Caco-2 (cell line): Measurements from ENCODE around the gene SPAST. TPM values are rescaled to one million over a fixed set of nuclear protein-coding genes. Genes with fewer than 3 reads are reported as not detected.
"Not testable (repeated sequence)": the region's sequence is repeated elsewhere in the genome, so short reads cannot be mapped to it uniquely, and the experiment has no call there.

ENCODE experiments used
- BruUV-seq: library from RNA; stranded (reverse); fragments of 400-500 nt; replicated peaks from 2 replicates; lab custom pipeline; 2021; lab: Mats Ljungman, UMichigan
- CTCF ChIA-PET: fragments of 300-600 bp; sonication (Branson Sonifier 250); formaldehyde crosslinking; loops from one replicate; lab custom pipeline; 2022; ENCODE audit warnings: antibody characterized with exemption; lab: Charles Lee
- POLR2A ChIA-PET: fragments of 300-600 bp; sonication (Branson Sonifier 250); formaldehyde crosslinking; loops from one replicate; lab custom pipeline; 2022; ENCODE audit warnings: antibody characterized with exemption; lab: Charles Lee
- DNase-seq, 2 experiments: peaks; one replicate each; pipeline versions ENCODE4 v3.0.0 to v3.0.0-alpha.2; 2020 to 2022
- H3K27me3 ChIP-seq: replicated peaks from 2 replicates; pipeline ENCODE4 v1.6.0; 2011; ENCODE audit warnings: low read length; ENCODE audit not compliant: control insufficient read depth, insufficient read depth
- H3K36me3 ChIP-seq: 2 replicates; pipeline ENCODE4 v1.5.1; 2011; ENCODE audit warnings: low read length; ENCODE audit not compliant: control insufficient read depth, insufficient read depth
- H3K4me1 ChIP-seq: fragments of 250-450 bp; sonication (Bioruptor Pico); 2 replicates; pipeline ENCODE4 v1.5.1; 2020; ENCODE audit warnings: mild to moderate bottlenecking
- H3K4me3 ChIP-seq: 2 replicates; pipeline ENCODE4 v1.5.1; 2011; ENCODE audit warnings: low read depth, mild to moderate bottlenecking, control low read depth, low read length
- H3K9me3 ChIP-seq: fragments of 250-450 bp; sonication (Bioruptor Pico); 2 replicates; pipeline ENCODE4 v1.5.1; 2020; ENCODE audit warnings: mild to moderate bottlenecking, moderate library complexity
- H3K27ac Mint-ChIP-seq: one replicate; pipeline ENCODE4 v1.8.0; 2022; ENCODE audit warnings: mixed read lengths; ENCODE audit not compliant: unreplicated experiment
- H3K27me3 Mint-ChIP-seq: one replicate; pipeline ENCODE4 v1.8.0; 2022; ENCODE audit warnings: mixed read lengths; ENCODE audit not compliant: insufficient read depth, unreplicated experiment
- H3K36me3 Mint-ChIP-seq: one replicate; pipeline ENCODE4 v1.8.0; 2022; ENCODE audit warnings: mild to moderate bottlenecking, mixed read lengths; ENCODE audit not compliant: insufficient read depth, unreplicated experiment
- H3K4me1 Mint-ChIP-seq: one replicate; pipeline ENCODE4 v1.8.0; 2022; ENCODE audit warnings: low read depth, mixed read lengths; ENCODE audit not compliant: unreplicated experiment
- H3K4me3 Mint-ChIP-seq: one replicate; pipeline ENCODE4 v1.8.0; 2022; ENCODE audit warnings: mild to moderate bottlenecking, moderate library complexity, mixed read lengths; ENCODE audit not compliant: unreplicated experiment
- H3K9me3 Mint-ChIP-seq: one replicate; pipeline ENCODE4 v1.8.0; 2022; ENCODE audit warnings: mixed read lengths; ENCODE audit not compliant: unreplicated experiment
- CTCF ChIP-seq, 2 experiments: fragments of 200-600 bp in 1 of 2; IDR thresholded peaks; 1 replicate in 1 of 2; 2 replicates in 1 of 2; pipeline versions ENCODE4 v1.5.1 to v1.8.0; 2011 to 2022; ENCODE audit warnings: antibody characterized with exemption in 1 of 2, control low read depth in 1 of 2, inconsistent platforms in 1 of 2, low read depth in 1 of 2, low read length in 1 of 2, mild to moderate bottlenecking in 1 of 2, moderate library complexity in 1 of 2; ENCODE audit not compliant: insufficient read depth in 1 of 2, severe bottlenecking in 1 of 2, unreplicated experiment in 1 of 2
- intact Hi-C: fragments of 100-400 bp; cut with micrococcal nuclease; formaldehyde crosslinking; loops from one replicate; pipeline ENCODE4 v1.10.0; 2022; ENCODE audit not compliant: unreplicated experiment
- total RNA-seq: library from RNA; stranded (reverse); gene quantifications from 2 replicates; pipeline ENCODE4 v1.2.3, GENCODE V29; 2022

Gene SPAST
- total RNA-seq, 1 experiment from 2014 or later = 29.7 TPM

GRCh38 chr2:32200814-32201213, 137.5 kb downstream of the SPAST start:
- no peaks in the 10 kb centered on the region for H3K27me3 ChIP-seq
- DNase-seq = no peak
- no peaks in the 10 kb centered on the region; the same call in 1 of the 2 replicates for H3K36me3 ChIP-seq
- Mint-ChIP-seq H3K4me1 (no peaks in the 10 kb centered on the region), H3K4me3 (no peak overlapping the region), H3K27ac (no peak overlapping the region), H3K36me3 (peaks cover 43% of the 10 kb centered on the region), H3K9me3 (no peaks in the 10 kb centered on the region), H3K27me3 (no peaks in the 10 kb centered on the region)
- intact Hi-C loops = no loop called here
- H3K4me1 ChIP-seq = peaks cover 2% of the 10 kb centered on the region
- TF ChIP-seq CTCF (IDR thresholded peaks at IDR 0.05; ENCODE audit: insufficient read depth in 1 of 2, low read depth in 1 of 2, low read length in 1 of 2, severe bottlenecking in 1 of 2, unreplicated experiment in 1 of 2) = no peak
- no peaks in the 10 kb centered on the region for H3K9me3 ChIP-seq
- BruUV-seq = no TSS peak
- POLR2A ChIA-PET = no interaction called here
- CTCF ChIA-PET = no interaction called here
- no peak overlapping the region for H3K4me3 ChIP-seq

DNA sequence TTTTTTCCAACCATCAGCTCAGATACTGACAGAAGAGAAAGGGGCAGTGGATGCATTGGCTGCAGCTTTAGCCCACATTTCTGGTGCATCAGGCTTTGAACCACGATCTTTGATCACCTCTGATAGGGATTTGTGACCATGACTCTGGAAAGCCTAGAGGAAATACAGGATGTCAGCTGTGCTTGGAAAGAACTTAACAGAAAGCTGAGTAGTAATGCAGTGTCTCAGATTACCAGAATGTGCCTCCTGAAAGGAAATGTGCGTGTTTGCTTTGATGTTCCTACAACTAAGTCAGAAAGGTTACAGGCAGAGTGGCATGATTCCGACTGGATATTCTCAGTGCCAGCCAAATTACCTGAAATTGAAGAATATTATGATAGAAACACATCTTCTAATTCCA, 140.1 kb downstream of the SPAST start:
- BruUV-seq, H3K4me3 ChIP-seq, H3K27me3 Mint-ChIP-seq, H3K36me3 ChIP-seq, H3K27me3 ChIP-seq, H3K4me3 Mint-ChIP-seq, intact Hi-C loops, POLR2A ChIA-PET, H3K9me3 Mint-ChIP-seq, H3K27ac Mint-ChIP-seq, H3K4me1 Mint-ChIP-seq, DNase-seq, CTCF ChIA-PET, H3K9me3 ChIP-seq: not testable (repeated sequence)
- H3K4me1 ChIP-seq = peaks cover 16% of the 10 kb centered on the region
- peaks cover 51% of the 10 kb centered on the region for H3K36me3 Mint-ChIP-seq

Other genes starting within 250 kb of the SPAST start
- 75.9 and 79.0 TPM in 2 replicates for gene MEMO1, start 52.5 kb upstream of the SPAST start, total RNA-seq
- 125 and 136 TPM in 2 replicates for gene DPY30, start 23.8 kb upstream of the SPAST start, total RNA-seq
- 32.9 and 35.0 TPM in 2 replicates for gene SLC30A6, start 102.3 kb downstream of the SPAST start, total RNA-seq
- gene NLRC4, start 201.3 kb downstream of the SPAST start, total RNA-seq = not detected in 2 replicates
- 46.4 and 60.2 TPM in 2 replicates for gene YIPF4, start 214.3 kb downstream of the SPAST start, total RNA-seq